ENCODE data around the gene NUP210.

Gene NUP210

GRCh38 chr3:13288732-13289718 is 131.1 kb downstream of the NUP210 start:
- no peak for DNase-seq (ENCODE audit: low spot score)

- DNase-seq (ENCODE audit: low spot score) = no peak
Measured at GRCh38 chr3:13287833-13288232, 132.3 kb downstream of the NUP210 start.

GRCh38 chr3:13286873-13287272 is 133.2 kb downstream of the NUP210 start:
- DNase-seq (ENCODE audit: low spot score) = no peak

GRCh38 chr3:13285007-13285567 is 135.0 kb downstream of the NUP210 start:
- DNase-seq (ENCODE audit: low spot score) = no peak

GRCh38 chr3:13283877-13284264 is 136.3 kb downstream of the NUP210 start:
- DNase-seq (ENCODE audit: low spot score) = no peak

GRCh38 chr3:13282986-13283876 is 136.9 kb downstream of the NUP210 start:
- DNase-seq (ENCODE audit: low spot score) = peak; percentile 92

GRCh38 chr3:13282358-13282985 is 137.7 kb downstream of the NUP210 start:
- peak; percentile 88 for DNase-seq (ENCODE audit: low spot score)

- DNase-seq (ENCODE audit: low spot score) = no peak
Measured at GRCh38 chr3:13281507-13282357, 138.4 kb downstream of the NUP210 start.

- no peak for DNase-seq (ENCODE audit: low spot score)
Measured at GRCh38 chr3:13280811-13281506, 139.2 kb downstream of the NUP210 start.

- no peak for DNase-seq (ENCODE audit: low spot score)
Measured at GRCh38 chr3:13280122-13280790, 139.9 kb downstream of the NUP210 start.

GRCh38 chr3:13279532-13279910 is 140.6 kb downstream of the NUP210 start:
- DNase-seq (ENCODE audit: low spot score) = no peak

- no peak for DNase-seq (ENCODE audit: low spot score)
Measured at GRCh38 chr3:13278783-13279531, 141.2 kb downstream of the NUP210 start.

GRCh38 chr3:13277860-13278531 is 142.1 kb downstream of the NUP210 start:
- no peak for DNase-seq (ENCODE audit: low spot score)

GRCh38 chr3:13277196-13277813 is 142.8 kb downstream of the NUP210 start:
- no peak for DNase-seq (ENCODE audit: low spot score)

- no peak for DNase-seq (ENCODE audit: low spot score)
Measured at GRCh38 chr3:13276438-13277195, 143.5 kb downstream of the NUP210 start.

GRCh38 chr3:13275376-13276005 is 144.6 kb downstream of the NUP210 start:
- DNase-seq (ENCODE audit: low spot score) = no peak
